Measurements from ENCODE around the gene INPP5A.
"Not testable (repeated sequence)": the region's sequence is repeated elsewhere in the genome, so short reads cannot be mapped to it uniquely, and the experiment has no call there.

Gene INPP5A

DNA sequence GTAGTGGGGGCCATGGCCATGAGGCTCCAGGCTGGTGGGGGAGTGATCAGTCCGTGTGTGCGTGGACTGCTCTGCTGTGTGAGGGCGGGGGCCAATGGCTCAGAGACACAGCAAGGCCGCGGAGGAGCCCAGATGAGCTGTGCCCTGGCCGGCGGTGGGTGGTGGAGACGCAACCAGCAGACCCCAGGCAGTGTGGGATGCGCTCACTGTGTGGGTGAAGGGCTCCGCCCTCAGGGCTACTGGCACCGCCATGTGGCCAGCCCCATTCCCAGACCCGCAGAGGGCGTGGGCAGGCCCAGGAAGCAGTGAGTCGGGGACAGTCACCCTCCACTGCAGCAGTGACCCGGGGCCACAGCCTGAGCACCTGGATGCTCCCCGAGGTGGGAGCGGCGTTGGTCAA, 239.2 kb downstream of the INPP5A start:
- no peak for DNase-seq

GRCh38 chr10:132777441-132777840, 239.9 kb downstream of the INPP5A start:
- DNase-seq: no peak

DNA sequence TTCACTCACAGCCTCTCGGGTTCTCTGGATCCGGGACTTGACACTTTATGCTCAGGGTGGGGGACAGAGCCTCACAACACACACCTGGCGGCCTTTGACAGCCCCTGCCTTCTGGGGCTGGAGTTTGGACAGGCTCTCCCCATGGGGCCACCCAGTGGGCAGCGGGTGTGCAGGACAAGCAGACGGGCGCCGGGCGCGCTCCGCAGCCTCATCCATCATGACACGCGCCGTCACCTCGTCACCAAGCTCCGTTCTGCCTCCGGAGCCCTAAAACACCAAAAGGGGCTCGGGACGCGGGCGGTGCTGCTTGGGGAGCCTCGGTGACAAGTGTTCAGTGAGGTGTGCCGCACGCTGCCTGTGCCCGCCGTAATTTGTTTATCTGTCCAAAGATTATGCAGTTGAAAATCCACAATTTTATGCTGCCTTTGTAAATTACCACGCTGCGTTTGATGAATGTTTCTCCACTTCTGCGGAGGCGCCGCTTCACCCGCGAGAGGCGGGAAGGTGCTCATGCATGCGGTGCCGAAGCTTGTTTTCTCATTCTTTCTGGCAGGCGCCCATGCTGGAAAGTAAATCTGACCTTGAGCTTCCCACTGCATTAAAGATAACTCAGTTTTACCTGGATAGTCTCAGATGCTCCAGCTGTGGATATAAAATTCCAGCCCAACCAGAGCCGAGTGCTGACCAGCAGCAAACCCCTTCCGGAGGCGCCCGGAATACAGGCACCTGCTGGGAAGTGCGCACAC, 242.1 kb downstream of the INPP5A start:
- DNase-seq: no peak

DNA sequence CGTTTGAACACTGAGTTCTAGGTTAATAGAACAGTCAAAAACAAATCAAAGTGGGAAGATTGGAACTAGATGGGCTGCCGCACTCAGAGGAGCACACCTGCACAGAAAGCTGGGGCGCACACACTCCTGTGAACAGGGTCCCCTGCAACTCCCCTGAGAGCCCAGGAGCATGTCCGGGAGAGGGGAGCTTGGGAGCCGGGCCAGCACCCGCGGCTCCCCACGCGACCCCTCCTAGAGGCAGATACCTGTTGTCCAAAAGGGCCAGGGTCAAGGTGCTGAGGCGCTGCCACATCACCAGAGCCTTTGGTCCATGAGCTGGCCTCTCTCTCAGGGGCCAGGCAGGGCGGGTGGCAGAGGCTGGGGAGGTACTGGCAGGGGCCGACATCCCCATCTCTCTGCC, 242.8 kb downstream of the INPP5A start:
- no peak for DNase-seq

DNA sequence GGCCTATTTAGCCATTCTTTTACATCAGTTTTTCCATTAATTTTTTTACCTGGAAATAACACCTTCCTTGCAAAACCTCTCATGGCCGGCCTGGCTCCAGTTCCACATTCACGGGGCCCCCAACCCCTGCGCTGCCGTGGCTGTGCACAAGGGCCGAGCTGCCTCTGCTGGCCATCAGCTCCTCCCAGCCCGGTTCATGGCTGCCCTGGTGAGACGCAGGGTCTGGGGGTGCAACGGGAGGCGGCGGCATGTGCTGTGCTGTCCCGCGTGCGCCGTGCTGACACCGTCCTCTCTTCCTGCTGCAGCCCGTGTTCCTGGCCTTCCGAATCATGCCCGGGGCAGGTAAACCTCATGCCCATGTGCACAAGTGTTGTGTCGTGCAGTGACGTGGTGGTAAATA, 244.0 kb downstream of the INPP5A start:
- DNase-seq: no peak

- DNase-seq: no peak
These were observed 245.8 kb downstream of the INPP5A start for GRCh38 chr10:132783165-132783939.

- no peak for DNase-seq
These were observed 246.6 kb downstream of the INPP5A start for GRCh38 chr10:132783940-132784865.

DNA sequence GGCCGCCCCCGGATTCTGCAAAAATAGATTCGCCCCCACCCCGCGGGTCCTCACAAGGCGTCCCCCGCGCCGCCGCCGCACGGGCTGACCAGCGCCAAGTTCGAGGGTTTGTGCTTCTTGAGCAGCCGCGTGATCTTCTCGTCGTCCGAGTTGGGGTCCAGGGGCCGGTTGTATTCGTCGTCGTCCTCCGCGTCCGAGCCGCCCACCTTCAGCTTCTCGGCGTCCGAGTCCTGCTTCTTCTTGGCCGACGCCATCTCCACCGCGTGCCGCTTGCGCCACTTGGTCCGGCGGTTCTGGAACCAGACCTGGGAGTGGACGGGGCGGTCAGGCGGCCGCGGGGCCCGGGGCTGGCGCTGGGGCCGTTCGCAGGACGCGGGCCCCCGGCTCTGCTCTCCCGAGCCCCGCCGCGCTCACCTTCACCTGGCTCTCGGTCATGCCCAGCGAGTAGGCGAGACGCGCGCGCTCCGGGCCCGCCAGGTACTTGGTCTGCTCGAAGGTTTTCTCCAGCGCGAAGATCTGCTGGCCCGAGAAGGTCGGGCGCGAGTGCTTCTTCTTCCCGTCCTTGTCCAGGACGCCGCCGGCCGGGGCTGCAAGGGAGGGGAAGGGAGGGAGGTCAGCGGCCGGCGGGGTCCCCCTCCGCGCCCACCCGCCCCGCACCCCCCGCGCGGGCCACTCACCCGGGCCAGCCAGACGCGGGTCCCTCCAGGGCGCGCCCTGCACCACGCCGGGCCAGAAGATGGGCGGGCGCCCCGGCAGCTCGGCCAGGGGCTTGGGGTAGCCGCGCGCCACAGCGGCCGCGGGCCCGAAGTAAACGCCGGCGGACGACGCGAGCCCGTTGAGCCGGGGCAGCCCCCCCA, 247.5 kb downstream of the INPP5A start:
- DNase-seq: no peak

DNA sequence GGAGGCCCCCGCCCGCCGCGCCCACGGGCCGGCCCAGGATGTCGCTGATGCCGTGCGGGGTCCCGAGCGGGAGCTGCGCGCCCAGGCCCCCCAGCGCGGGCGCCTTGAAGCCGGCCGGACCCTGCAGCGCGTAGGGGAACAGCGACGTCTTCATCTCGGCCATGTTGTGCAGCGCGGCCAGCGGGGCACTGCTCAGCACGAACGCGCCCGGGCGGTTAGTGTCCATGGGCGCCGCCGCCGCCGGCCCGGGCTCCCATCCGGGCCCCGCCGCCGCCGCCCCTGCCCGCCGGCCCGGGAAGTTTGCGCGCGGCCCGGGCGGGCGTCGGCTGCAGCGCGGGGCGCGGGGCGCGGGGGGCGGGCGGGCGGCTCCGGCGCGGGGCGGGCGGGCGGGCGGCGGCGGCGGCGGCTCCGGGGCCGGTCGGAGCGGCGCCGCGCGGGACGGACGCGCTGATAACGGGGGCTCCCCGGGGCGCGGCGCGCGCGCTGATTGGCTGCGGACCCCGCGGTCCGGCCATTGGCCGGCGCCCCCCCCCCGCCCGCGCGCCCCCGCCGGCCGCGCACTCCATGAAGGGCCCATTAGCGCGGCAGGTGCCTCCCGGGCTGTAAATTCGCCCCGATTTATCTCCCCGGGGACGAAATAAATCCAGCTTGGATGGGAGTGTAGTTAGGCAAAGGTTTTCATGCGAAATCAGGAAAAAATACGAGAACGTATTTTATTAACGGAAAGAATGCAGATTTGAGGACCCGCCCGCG, 248.3 kb downstream of the INPP5A start, which contains the start of gene NKX6-2:
TSS of gene NKX6-2 (minus strand) at position 425 of the 753 bp plus-strand sequence. CDS start at position 226, 199 bp downstream.
- no peak for DNase-seq

DNA sequence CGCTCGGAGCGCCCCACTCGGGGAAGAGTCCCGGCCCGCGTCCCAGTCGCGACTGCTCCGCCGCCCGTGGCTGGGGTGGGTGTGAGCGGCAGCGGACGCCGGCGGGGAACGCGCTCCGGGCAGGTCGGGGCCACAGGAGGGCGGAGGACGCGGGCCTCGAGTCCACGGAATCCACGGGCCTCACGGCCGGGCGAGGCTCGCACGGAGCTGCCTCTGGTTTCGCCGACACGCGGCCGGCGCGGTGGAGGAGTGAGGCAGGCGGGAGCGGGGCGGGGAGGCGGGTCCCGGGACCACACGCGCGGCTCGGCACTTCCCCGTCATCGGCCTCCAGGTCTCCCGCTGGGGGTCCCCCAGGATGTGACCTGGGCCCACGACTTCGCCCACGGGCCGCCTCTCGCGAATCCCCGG, 248.9 kb downstream of the INPP5A start:
- no peak for DNase-seq

- no peak for DNase-seq
These were observed 249.4 kb downstream of the INPP5A start for GRCh38 chr10:132786884-132787494.

DNA sequence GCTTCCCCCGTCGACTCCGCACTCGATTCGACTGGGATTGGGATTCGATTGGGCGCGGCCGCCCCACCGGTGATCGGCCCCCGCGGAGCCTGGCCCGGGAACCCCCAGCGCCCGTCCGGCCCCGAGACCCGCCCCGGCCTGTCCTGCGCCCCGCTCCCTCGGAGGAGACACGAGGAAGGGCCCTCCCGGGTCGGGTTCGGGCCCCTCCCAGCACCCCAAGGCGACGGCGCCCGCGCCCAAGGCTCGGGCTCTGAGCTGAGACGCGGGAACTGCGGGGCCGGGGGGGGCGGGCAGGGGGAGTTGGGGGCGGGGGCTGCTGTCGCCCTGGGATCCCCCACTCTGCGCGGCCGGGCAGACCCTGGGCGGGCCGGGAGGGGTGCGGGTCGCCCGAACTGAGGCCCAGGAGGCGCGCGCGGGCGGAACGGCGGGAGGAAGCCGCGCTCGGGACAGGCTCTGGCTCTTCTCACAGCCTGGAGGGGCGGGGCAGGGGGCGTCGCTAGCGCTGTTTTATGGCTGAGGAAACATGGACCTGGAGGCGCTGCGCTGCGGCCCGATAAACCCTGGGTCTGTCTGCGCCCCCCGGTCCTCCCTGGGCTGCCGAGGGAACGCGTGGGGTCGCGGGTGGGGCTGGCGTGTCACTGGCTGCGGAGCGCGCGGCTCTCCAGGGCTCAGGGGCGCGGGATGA, 250.1 kb downstream of the INPP5A start:
- DNase-seq: no peak

DNA sequence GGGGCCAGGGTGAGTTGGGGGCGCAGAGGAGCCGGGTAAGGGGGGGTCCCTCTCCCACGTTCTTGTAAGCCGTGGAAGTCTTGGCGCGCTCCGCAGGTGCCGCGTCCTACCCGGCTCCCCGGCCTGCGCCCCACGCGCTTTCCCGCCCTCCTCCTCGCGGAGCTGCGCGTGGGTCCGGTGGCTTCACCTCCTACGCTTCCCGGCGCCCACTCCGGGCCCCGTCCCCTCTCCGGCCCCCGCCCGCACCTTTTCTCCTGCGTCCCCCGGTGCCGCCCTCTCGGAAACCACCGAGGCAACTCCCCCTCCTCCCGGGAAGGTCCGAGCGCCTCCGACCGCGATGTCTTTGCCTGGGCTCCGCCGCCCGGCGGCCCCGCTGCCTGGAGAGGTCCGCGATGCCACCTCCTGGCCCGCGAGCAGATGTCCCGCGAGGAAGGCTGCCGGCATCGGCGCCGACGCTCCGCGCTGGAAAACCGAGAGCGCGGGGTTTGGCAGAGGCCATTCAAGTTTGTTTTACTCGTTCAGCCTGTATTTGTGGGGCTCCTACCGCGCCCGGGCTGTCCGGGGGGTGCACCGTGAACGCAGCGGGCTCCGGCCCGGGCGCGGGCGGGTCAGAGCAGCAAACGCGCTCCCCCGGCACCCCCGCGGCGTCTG, 250.7 kb downstream of the INPP5A start:
- no peak for DNase-seq

GRCh38 chr10:132788831-132789219, 251.2 kb downstream of the INPP5A start:
- no peak for DNase-seq

DNA sequence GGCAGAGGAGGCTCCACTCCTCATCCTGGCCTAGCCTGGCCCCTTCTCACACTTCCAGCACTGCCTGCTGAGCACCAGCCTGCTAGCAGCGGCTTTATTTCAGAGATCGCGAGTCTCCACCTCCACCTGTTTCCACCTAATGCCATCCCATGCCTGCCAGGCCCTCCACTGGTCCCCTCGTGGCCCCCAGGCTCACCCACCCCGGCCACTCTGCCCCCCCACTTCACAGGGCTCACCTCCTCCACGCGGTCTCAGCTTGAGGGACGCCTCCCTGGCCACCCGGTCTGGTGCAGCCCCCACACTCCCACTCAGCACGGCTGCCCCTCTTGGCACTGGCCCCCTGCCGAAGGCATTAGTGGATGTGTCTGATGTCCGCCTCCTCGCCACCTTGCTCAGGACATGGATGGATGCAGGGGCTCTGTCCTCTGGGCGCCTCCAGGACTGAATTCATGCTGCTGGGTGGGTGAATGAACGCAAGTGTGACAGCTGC, 252.1 kb downstream of the INPP5A start:
- DNase-seq: no peak

DNA sequence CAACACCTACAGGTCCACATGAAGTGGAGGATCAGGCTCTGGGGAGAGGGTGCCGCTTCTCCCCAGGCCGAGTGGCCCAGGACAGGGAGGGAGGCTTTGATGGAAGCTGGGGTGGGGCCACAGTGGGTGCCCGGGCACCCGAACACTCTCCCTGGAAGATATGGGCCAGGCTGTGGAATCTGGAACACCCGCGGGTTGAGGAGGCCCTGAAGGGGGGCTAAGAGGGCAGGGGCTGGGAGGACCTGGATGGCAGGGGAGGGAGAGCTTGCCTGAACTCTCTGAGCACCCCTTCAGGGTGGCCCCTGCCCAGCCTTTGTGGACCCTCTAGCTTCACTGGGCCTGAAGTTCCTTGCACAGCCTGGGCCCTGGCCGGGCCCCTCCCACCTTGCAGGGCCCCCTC, 252.9 kb downstream of the INPP5A start:
- DNase-seq: no peak

DNA sequence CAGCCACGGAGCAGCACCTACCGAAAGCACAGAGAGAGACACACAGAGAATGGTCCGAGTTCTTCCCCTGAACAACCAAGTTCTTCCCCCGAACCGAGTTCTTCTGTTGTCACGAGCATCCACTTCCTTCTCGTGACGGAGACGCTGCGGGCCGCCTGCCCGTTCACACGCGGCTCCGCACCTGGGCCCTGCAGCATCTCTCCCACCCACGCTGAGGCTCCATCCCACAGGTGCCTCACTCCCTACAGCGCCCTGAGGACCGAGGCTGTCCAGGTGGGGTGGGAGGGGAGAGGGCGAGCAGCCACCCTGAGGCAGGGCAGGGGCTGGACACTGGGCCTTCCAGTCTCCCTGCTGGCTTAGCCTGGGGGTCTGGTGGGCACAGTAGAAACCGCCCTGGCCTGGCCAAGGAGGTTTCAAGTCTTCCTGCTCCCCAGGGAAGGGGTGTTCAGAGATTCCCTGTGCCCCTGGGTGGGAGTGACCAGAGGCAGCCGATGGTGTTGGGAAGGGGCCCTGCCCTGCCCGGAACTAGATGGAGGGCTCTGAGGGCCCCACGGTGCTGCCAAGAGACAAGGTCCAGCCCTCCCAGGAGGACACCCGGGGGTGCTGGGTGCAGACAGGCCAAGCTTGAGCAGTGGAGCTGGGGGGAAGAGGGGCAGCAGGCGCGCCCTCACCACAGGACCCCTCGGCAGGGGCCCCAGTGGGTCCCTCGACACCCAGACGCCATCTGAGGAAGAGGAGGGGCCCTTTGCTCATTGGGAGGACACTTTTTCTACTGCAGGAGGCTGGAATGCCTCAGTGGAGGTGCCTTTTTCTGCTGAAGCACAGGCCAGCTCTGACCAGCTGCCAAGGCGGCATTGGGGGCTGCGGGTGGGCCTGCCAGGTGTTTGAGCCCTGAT, 253.6 kb downstream of the INPP5A start:
- no peak for DNase-seq

GRCh38 chr10:132792099-132792498, 254.5 kb downstream of the INPP5A start:
- DNase-seq: not testable (repeated sequence)

GRCh38 chr10:132792796-132793195, 255.2 kb downstream of the INPP5A start:
- no peak for DNase-seq

Measured in NCI-H526 treated with DMSO at 0.1 percent for 48 hours (cell line).